MM.1S (cell line): ENCODE results near the gene IER5.

ENCODE experiments used
- EZH2 ChIP-seq: fragments of 300-600 bp; sonication (generic); optimal IDR thresholded peaks from 2 replicates; pipeline ENCODE3; 2017; ENCODE audit warnings: low read depth, mild to moderate bottlenecking, antibody characterized with exemption, low read length, mixed read lengths
- EZH2phosphoT487 ChIP-seq: fragments of 300-600 bp; sonication (generic); IDR thresholded peaks from 2 replicates; pipeline ENCODE4 v1.6.1; 2018; ENCODE audit warnings: antibody characterized with exemption, low read length
- TF ChIP-seq, protein P1 (sequence below): fragments of 300-600 bp; sonication (generic); IDR thresholded peaks from 2 replicates; pipeline ENCODE4 v1.5.1; 2016; ENCODE audit warnings: antibody characterized with exemption, low read length, mixed read lengths

DNA sequence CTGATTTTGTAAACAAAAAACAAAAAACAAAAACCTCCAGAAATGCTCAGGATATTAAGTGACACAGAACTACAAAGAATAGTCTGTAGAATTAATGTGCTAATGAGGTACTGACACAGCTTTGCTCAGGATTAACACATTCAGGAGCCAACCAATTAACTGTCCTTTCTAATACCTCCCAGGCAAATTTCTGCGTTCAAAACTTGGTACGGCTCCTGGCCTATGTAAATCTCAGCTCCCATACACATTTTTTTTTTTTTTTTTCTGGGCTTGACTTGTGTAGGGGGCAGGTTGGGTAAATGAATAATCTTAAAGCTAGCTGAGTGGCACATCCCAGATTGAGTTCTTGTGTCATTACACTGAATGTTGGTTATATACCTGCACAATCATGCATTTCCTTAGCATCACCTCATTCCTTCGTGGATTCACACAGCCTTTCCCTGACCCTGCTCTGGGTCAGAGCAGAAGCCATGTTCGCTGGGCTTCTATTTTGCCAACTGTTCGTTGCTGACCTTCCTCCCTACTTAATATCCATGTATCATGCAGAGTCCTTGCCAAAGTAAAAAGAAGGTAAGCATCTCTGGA, 12.6 kb upstream of the IER5 start:
- TF ChIP-seq, protein P1, sequence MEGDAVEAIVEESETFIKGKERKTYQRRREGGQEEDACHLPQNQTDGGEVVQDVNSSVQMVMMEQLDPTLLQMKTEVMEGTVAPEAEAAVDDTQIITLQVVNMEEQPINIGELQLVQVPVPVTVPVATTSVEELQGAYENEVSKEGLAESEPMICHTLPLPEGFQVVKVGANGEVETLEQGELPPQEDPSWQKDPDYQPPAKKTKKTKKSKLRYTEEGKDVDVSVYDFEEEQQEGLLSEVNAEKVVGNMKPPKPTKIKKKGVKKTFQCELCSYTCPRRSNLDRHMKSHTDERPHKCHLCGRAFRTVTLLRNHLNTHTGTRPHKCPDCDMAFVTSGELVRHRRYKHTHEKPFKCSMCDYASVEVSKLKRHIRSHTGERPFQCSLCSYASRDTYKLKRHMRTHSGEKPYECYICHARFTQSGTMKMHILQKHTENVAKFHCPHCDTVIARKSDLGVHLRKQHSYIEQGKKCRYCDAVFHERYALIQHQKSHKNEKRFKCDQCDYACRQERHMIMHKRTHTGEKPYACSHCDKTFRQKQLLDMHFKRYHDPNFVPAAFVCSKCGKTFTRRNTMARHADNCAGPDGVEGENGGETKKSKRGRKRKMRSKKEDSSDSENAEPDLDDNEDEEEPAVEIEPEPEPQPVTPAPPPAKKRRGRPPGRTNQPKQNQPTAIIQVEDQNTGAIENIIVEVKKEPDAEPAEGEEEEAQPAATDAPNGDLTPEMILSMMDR, result no peak
- TF ChIP-seq EZH2phosphoT487 (no peak), EZH2 (no peak)
